Liver (tissue), 9 donors: ENCODE results near the gene ITFG1. TPM values are rescaled to one million over a fixed set of nuclear protein-coding genes. Genes with fewer than 3 reads are reported as not detected.

Experiments
- DNase-seq: peaks from one replicate; pipeline ENCODE4 v3.0.0-alpha.2; 2017; ENCODE audit warnings: low spot score
- H3K27ac ChIP-seq, 2 donors: one replicate each; pipeline ENCODE4 v1.7.0; 2013; ENCODE audit warnings: inconsistent platforms in 2 of 2, low read length in 2 of 2, control low read depth in 1 of 2, low read depth in 1 of 2, mild to moderate bottlenecking in 1 of 2
- H3K27me3 ChIP-seq, 4 donors: one replicate each; pipeline versions ENCODE4 v1.6.1 to v1.7.0; 2013; ENCODE audit warnings: low read length in 3 of 4, inconsistent platforms in 1 of 4, mild to moderate bottlenecking in 1 of 4, moderate library complexity in 1 of 4; ENCODE audit not compliant: control insufficient read depth in 4 of 4, insufficient read depth in 4 of 4
- H3K36me3 ChIP-seq, 4 donors: one replicate each; pipeline versions ENCODE4 v1.6.1 to v1.7.0; 2013; ENCODE audit warnings: low read length in 3 of 4, mild to moderate bottlenecking in 3 of 4, low read depth in 1 of 4, moderate library complexity in 1 of 4; ENCODE audit not compliant: control insufficient read depth in 4 of 4, insufficient read depth in 3 of 4
- H3K4me1 ChIP-seq, 4 donors: one replicate each; pipeline versions ENCODE4 v1.6.1 to v1.7.0; 2013; ENCODE audit warnings: low read length in 3 of 4, mild to moderate bottlenecking in 3 of 4, moderate library complexity in 1 of 4; ENCODE audit not compliant: control insufficient read depth in 4 of 4, insufficient read depth in 4 of 4
- H3K4me3 ChIP-seq, 3 donors: one replicate each; pipeline versions ENCODE4 v1.6.1 to v1.7.0; 2013; ENCODE audit warnings: low read length in 3 of 3, control low read depth in 1 of 3, low read depth in 1 of 3, mild to moderate bottlenecking in 1 of 3
- H3K9ac ChIP-seq, 2 donors: one replicate each; pipeline ENCODE4 v1.7.0; 2013; ENCODE audit warnings: low read length in 2 of 2, mild to moderate bottlenecking in 2 of 2, moderate library complexity in 2 of 2, control low read depth in 1 of 2, low read depth in 1 of 2
- H3K9me3 ChIP-seq, 4 donors: one replicate each; pipeline versions ENCODE4 v1.6.1 to v1.7.0; 2013; ENCODE audit warnings: low read length in 3 of 4; ENCODE audit not compliant: control insufficient read depth in 4 of 4
- EGR1 ChIP-seq, 2 donors: IDR thresholded peaks; 2 replicates each; pipeline ENCODE4 v1.6.1; 2016 to 2018; ENCODE audit warnings: antibody characterized with exemption in 2 of 2, low read depth in 2 of 2
- FOXA1 ChIP-seq: IDR thresholded peaks from 2 replicates; pipeline ENCODE4 v1.6.1; 2016; ENCODE audit warnings: antibody characterized with exemption
- FOXA2 ChIP-seq: IDR thresholded peaks from 2 replicates; pipeline ENCODE4 v1.6.1; 2016; ENCODE audit warnings: antibody characterized with exemption
- GABPA ChIP-seq, 2 donors: IDR thresholded peaks in 1 of 2; conservative IDR thresholded peaks in 1 of 2; 2 replicates each; pipeline ENCODE4 v1.6.1; 2016; ENCODE audit warnings: antibody characterized with exemption in 2 of 2, mild to moderate bottlenecking in 1 of 2, moderate library complexity in 1 of 2
- HNF4A ChIP-seq, 2 donors: conservative IDR thresholded peaks; 2 replicates each; pipeline ENCODE4 v1.6.1; 2016; ENCODE audit warnings: antibody characterized with exemption in 2 of 2, mild to moderate bottlenecking in 2 of 2
- HNF4G ChIP-seq: IDR thresholded peaks from 2 replicates; pipeline ENCODE4 v1.6.1; 2016; ENCODE audit warnings: antibody characterized with exemption
- JUND ChIP-seq, 2 donors: IDR thresholded peaks; 2 replicates each; pipeline ENCODE4 v1.6.1; 2016; ENCODE audit warnings: antibody characterized with exemption in 2 of 2
- MAX ChIP-seq: IDR thresholded peaks from 2 replicates; pipeline ENCODE4 v1.6.1; 2016; ENCODE audit warnings: antibody characterized with exemption
- NR2F2 ChIP-seq: IDR thresholded peaks from 2 replicates; pipeline ENCODE4 v1.6.1; 2016; ENCODE audit warnings: antibody characterized with exemption
- RAD21 ChIP-seq, 2 donors: IDR thresholded peaks; 2 replicates each; pipeline ENCODE4 v1.6.1; 2016; ENCODE audit warnings: antibody characterized with exemption in 2 of 2, mild to moderate bottlenecking in 2 of 2
- REST ChIP-seq: IDR thresholded peaks from 2 replicates; pipeline ENCODE4 v1.6.1; 2016; ENCODE audit warnings: antibody characterized with exemption, mild to moderate bottlenecking
- RXRA ChIP-seq, 2 donors: IDR thresholded peaks; 2 replicates each; pipeline ENCODE4 v1.6.1; 2017 to 2018; ENCODE audit warnings: antibody characterized with exemption in 2 of 2, mild to moderate bottlenecking in 1 of 2
- SP1 ChIP-seq: IDR thresholded peaks from 2 replicates; pipeline ENCODE4 v1.6.1; 2018; ENCODE audit warnings: antibody characterized with exemption, mild to moderate bottlenecking
- TAF1 ChIP-seq: conservative IDR thresholded peaks from 2 replicates; pipeline ENCODE4 v1.6.1; 2016; ENCODE audit warnings: antibody characterized with exemption, mild to moderate bottlenecking
- YY1 ChIP-seq: IDR thresholded peaks from 2 replicates; pipeline ENCODE4 v1.6.1; 2016; ENCODE audit warnings: antibody characterized with exemption, mild to moderate bottlenecking
- WGBS: extraction: QIAGEN DNeasy Blood & Tissue Kit; methylation state at CpG from one replicate; pipeline ENCODE4 v1.1.7; 2013; 5-methylcytosine and 5-hydroxymethylcytosine counted together
- polyA plus RNA-seq, 2 donors: library from polyadenylated mRNA; stranded (reverse) in 1 of 2; unstranded in 1 of 2; fragments of 200-250 nt in 1 of 2; fragments of >200 nt in 1 of 2; fragmentation: Nextera tagmentation in 1 of 2; extraction: Ambion mirVana in 1 of 2; gene quantifications; one replicate each; pipeline versions ENCODE4 v1.2.1 to v1.2.3, GENCODE V29; 2013 to 2015
- total RNA-seq, 2 donors: library from RNA; depleted of rRNA; stranded (reverse); fragments of >200 nt; gene quantifications; one replicate each; pipeline ENCODE4 v1.2.3, GENCODE V29; 2014
- TF ChIP-seq, protein P1 (sequence below): fragments of 150-350 bp; IDR thresholded peaks from 2 replicates; pipeline ENCODE4 v1.5.1; 2017; ENCODE audit warnings: improper control_type of control experiment, low read depth, low read length; ENCODE audit not compliant: missing input control
- TF ChIP-seq, protein P2 (sequence below): IDR thresholded peaks from 2 replicates; pipeline ENCODE4 v1.6.1; 2016; ENCODE audit warnings: antibody characterized with exemption
- TF ChIP-seq, protein P3 (sequence below): IDR thresholded peaks from 2 replicates; pipeline ENCODE4 v1.6.1; 2016; ENCODE audit warnings: antibody characterized with exemption
- donor health status: healthy.
- donor health status: healthy.
- donor health status: healthy.
- donor health status: healthy.
- donor health status: healthy.

Gene ITFG1
- total and polyA plus RNA-seq, 4 donors: 31.1 to 51.0 (median 36.5) TPM

DNA sequence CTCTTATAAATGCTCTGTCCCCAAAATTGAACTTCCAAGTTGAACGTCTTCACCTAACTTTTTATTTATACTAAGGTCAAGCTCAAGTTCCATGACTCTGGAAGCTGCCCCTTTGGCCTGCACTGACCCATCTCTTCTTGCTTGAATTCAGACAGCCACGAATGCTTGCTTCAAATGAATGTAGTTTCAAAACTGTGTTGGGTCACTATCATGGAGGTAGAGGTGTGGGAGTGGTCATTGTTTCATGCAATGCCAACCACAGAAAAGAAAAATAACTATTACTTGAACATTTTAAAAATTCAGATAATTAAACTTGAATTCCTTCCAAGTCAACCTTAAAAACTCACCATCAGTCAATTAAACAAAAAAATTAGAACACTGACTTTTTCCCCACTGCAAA, 2.5 kb downstream of the ITFG1 start:
- 93% methylated on average over 2 of the region's 2 CpGs for WGBS
- Histone ChIP-seq H3K27ac (no peak overlapping the region), H3K4me1 (peaks cover 2 to 26% (median 19%) of the 10 kb centered on the region in 4 donors), H3K9me3 (no peaks in the 10 kb centered on the region), H3K9ac (no peak overlapping the region), H3K36me3 (peaks cover 0 to 12% (median 6%) of the 10 kb centered on the region in 4 donors), H3K27me3 (no peaks in the 10 kb centered on the region), H3K4me3 (no peak overlapping the region)
- no peak for DNase-seq
- TF ChIP-seq JUND (IDR thresholded peaks at IDR 0.05): no peak
- no peak for TF ChIP-seq HNF4A (conservative IDR thresholded peaks at IDR 0.05)
- no peak for TF ChIP-seq SP1
- no peak for TF ChIP-seq MAX
- no peak for TF ChIP-seq FOXA2
- no peak for TF ChIP-seq REST
- TF ChIP-seq HNF4G: no peak
- TF ChIP-seq YY1: no peak
- no peak for TF ChIP-seq RXRA (IDR thresholded peaks at IDR 0.05)

DNA sequence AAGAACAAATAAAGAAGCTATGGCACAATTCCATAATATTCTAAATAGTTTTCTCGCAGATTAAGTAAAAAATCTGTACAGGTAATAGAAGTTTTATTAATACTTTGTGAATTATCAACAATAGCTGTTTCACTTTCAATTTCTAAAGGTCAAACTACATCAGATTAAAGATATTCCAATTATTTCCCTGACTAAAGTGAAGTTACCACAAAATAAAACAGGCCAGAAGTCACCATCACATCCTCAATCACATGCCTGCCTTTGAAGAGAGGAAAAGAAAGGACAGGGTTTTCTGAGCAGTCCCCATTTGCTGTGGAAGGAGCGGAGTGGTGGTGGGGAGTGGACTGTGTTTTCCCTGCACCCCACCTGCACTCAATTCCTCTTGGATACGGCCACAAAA, 11.1 kb downstream of the ITFG1 start:
- Histone ChIP-seq H3K27ac (no peak overlapping the region), H3K9me3 (no peaks in the 10 kb centered on the region), H3K4me1 (peaks cover 0 to 8% (median 3%) of the 10 kb centered on the region in 4 donors), H3K36me3 (peaks cover 0 to 33% (median 11%) of the 10 kb centered on the region in 4 donors), H3K4me3 (no peak overlapping the region), H3K27me3 (no peaks in the 10 kb centered on the region), H3K9ac (no peak overlapping the region)
- 95% methylated on average over 3 of the region's 3 CpGs for WGBS
- TF ChIP-seq, protein P1, sequence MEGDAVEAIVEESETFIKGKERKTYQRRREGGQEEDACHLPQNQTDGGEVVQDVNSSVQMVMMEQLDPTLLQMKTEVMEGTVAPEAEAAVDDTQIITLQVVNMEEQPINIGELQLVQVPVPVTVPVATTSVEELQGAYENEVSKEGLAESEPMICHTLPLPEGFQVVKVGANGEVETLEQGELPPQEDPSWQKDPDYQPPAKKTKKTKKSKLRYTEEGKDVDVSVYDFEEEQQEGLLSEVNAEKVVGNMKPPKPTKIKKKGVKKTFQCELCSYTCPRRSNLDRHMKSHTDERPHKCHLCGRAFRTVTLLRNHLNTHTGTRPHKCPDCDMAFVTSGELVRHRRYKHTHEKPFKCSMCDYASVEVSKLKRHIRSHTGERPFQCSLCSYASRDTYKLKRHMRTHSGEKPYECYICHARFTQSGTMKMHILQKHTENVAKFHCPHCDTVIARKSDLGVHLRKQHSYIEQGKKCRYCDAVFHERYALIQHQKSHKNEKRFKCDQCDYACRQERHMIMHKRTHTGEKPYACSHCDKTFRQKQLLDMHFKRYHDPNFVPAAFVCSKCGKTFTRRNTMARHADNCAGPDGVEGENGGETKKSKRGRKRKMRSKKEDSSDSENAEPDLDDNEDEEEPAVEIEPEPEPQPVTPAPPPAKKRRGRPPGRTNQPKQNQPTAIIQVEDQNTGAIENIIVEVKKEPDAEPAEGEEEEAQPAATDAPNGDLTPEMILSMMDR: no peak
- no peak for TF ChIP-seq TAF1
- no peak for TF ChIP-seq RAD21 (IDR thresholded peaks at IDR 0.05)
- no peak for TF ChIP-seq REST
- TF ChIP-seq HNF4A (conservative IDR thresholded peaks at IDR 0.05): no peak
- no peak for TF ChIP-seq JUND (IDR thresholded peaks at IDR 0.05)
- no peak for TF ChIP-seq YY1
- TF ChIP-seq RXRA (IDR thresholded peaks at IDR 0.05): no peak
- TF ChIP-seq, protein P2, sequence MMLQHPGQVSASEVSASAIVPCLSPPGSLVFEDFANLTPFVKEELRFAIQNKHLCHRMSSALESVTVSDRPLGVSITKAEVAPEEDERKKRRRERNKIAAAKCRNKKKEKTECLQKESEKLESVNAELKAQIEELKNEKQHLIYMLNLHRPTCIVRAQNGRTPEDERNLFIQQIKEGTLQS: no peak
- TF ChIP-seq HNF4G: no peak
- TF ChIP-seq GABPA (IDR thresholded peaks at IDR 0.05 in 1 of 2, conservative IDR thresholded peaks at IDR 0.05 in 1 of 2): no peak
- TF ChIP-seq EGR1 (IDR thresholded peaks at IDR 0.05; ENCODE audit: low read depth in 2 of 2): no peak
- no peak for TF ChIP-seq FOXA1
- no peak for TF ChIP-seq NR2F2
- TF ChIP-seq, protein P3, sequence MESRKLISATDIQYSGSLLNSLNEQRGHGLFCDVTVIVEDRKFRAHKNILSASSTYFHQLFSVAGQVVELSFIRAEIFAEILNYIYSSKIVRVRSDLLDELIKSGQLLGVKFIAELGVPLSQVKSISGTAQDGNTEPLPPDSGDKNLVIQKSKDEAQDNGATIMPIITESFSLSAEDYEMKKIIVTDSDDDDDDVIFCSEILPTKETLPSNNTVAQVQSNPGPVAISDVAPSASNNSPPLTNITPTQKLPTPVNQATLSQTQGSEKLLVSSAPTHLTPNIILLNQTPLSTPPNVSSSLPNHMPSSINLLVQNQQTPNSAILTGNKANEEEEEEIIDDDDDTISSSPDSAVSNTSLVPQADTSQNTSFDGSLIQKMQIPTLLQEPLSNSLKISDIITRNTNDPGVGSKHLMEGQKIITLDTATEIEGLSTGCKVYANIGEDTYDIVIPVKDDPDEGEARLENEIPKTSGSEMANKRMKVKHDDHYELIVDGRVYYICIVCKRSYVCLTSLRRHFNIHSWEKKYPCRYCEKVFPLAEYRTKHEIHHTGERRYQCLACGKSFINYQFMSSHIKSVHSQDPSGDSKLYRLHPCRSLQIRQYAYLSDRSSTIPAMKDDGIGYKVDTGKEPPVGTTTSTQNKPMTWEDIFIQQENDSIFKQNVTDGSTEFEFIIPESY: no peak
- DNase-seq: no peak
